Activated CD8-positive, alpha-beta memory T cell treated with anti-CD3 and anti-CD28 coated beads, Interleukin-2, amount 10 ng/mL, durations not matched to agents 7 days and 5 days (primary cell): ENCODE data around the gene DNAJC5G. TPM values are rescaled to one million over a fixed set of nuclear protein-coding genes. Genes with fewer than 3 reads are reported as not detected.
"Not testable (repeated sequence)": the region's sequence is repeated elsewhere in the genome, so short reads cannot be mapped to it uniquely, and the experiment has no call there.

Experiments
- ATAC-seq: fragments of 150-1000 bp; cut with Tn5 transposase; one replicate; pipeline ENCODE4 v1.10.0; 2021; ENCODE audit warnings: moderate library complexity
- CTCF ChIA-PET: fragments of 350-600 bp; sonication (Branson Sonifier 250); formaldehyde crosslinking; loops from one replicate; lab custom pipeline; 2021; ENCODE audit warnings: antibody characterized with exemption; lab: Charles Lee
- DNase-seq: peaks from one replicate; pipeline ENCODE4 v3.0.0-alpha.2; 2020
- H3K27ac Mint-ChIP-seq: one replicate; pipeline ENCODE4 v1.8.0; 2021; ENCODE audit warnings: mild to moderate bottlenecking, mixed read lengths
- H3K27me3 Mint-ChIP-seq: one replicate; pipeline ENCODE4 v1.8.0; 2021; ENCODE audit warnings: mixed read lengths
- H3K36me3 Mint-ChIP-seq: one replicate; pipeline ENCODE4 v1.8.0; 2021; ENCODE audit warnings: mild to moderate bottlenecking, mixed read lengths
- H3K4me1 Mint-ChIP-seq: one replicate; pipeline ENCODE4 v1.8.0; 2021; ENCODE audit warnings: mixed read lengths
- H3K4me3 Mint-ChIP-seq: one replicate; pipeline ENCODE4 v1.8.0; 2021; ENCODE audit warnings: mild to moderate bottlenecking, moderate library complexity, mixed read lengths
- H3K9me3 Mint-ChIP-seq: one replicate; pipeline ENCODE4 v1.8.0; 2022; ENCODE audit warnings: low read depth, mixed read lengths
- total RNA-seq, 2 experiments: library from RNA; stranded (reverse); gene quantifications; one replicate each; pipeline ENCODE4 v1.2.3, GENCODE V29; 2021

DNAJC5G gene
- total RNA-seq, 2 experiments from 2014 or later, result not detected

DNA sequence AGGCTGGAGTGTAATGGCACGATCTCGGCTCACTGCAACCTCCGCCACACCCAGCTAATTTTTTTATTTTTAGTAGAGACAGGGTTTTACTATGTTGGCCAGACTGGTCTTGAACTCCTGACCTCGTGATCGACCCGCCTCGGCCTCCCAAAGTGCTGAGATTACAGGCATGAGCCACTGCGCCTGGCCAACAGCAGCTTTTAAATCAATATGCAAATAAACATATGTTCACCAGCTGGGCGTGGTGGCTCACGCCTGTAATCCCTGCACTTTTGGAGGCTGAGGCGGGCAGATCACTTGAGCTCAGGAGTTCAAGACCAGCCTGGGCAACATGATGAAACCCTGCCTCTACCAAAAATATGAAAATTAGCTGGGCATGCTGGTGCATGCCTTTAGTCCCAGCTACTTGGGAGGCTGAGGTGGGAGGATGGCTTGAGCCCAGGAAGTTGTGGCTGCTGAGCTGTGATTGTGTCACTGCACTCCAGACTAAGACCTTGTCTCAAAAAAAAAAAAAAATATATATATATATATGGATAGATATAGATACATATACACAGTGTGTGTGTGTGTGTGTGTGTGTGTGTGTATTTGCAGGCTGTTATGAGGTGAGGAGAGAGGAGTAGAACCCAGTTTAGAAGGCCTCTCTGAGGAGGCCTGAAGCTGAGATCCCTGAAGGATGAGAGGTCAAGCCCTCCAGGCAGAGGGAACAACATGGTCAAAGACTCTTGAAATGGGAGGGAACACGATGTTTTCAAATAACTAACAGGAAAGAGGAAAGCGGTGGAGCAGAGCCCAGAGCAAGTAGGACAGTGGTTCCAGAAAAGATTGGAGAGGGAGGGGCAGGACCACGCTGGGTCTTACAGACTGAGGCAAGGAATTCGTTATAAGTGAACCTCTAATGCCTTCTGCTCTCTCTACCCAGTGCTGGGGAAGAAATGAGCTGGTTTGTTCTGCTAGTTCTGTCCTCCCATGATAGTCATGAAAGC is 2.4 kb upstream of the DNAJC5G start:
- not testable (repeated sequence) for ATAC-seq, H3K4me3 Mint-ChIP-seq, H3K36me3 Mint-ChIP-seq, H3K27ac Mint-ChIP-seq, H3K4me1 Mint-ChIP-seq, DNase-seq, H3K9me3 Mint-ChIP-seq
- H3K27me3 Mint-ChIP-seq, result peaks cover 26% of the 10 kb centered on the region
- CTCF ChIA-PET, result interaction anchor here (0.9 to 2.6 kb wide), 8 partner anchors 8 to 311 kb away, joined by 3 to 10 read pairs (median 4); partner anchors contain the start of genes SLC30A3 and TRIM54

DNA sequence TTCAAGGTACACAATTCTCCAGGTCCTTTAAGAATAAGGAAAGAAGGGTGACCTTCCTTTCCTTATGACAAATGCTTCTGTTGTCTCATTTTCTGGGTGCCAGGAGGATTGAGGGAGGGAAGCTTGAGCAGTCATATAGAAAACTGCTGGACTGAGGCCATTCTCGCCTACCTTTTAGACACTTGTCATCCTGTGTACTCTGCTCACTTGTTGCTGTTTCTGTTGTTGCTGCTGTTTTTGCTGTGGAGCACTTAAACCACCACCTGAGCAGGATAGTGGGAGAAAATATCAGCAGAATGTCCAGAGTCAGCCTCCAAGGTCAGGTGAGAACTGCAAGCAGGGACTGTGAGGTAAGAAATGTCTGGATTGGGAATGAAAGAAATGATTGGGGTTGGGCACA is 2.8 kb downstream of the DNAJC5G start:
- Mint-ChIP-seq H3K9me3 (no peaks in the 10 kb centered on the region), H3K4me3 (no peak overlapping the region), H3K36me3 (no peaks in the 10 kb centered on the region), H3K27ac (no peak overlapping the region), H3K27me3 (peaks cover 34% of the 10 kb centered on the region), H3K4me1 (peaks cover 13% of the 10 kb centered on the region)
- DNase-seq, result no peak
- no peak for ATAC-seq
- CTCF ChIA-PET, result interaction anchor here (0.7 to 5.6 kb wide), 7 partner anchors 13 to 316 kb away, joined by 3 to 65 read pairs (median 22); partner anchors contain the start of genes KHK and SLC30A3

DNA sequence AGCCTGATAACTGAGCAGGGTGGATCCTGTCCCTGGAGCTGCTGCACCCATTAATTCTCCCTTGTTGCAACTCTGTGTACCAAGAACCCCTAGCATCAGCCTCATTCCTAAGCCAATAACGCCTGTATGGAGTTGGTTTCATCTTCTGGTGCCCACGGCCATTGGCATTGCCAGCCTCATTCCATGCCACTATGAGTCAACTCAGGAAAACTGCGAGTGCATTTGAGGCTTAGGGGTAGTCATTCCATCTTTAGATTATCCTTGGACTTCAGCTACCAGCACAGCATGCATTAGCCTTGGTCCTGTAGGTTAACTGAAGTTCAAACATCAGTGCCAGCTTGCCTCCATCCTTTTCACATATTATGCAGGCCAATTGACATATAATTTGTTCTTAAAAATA is 5.6 kb downstream of the DNAJC5G start:
- H3K27me3 Mint-ChIP-seq, result peaks cover 48% of the 10 kb centered on the region
- H3K9me3 Mint-ChIP-seq, result no peaks in the 10 kb centered on the region
- no peaks in the 10 kb centered on the region for H3K36me3 Mint-ChIP-seq
- H3K4me3 Mint-ChIP-seq, result no peak overlapping the region
- peaks cover 10% of the 10 kb centered on the region for H3K4me1 Mint-ChIP-seq
- ATAC-seq (no peak), DNase-seq (no peak)
- no peak overlapping the region for H3K27ac Mint-ChIP-seq
- CTCF ChIA-PET, result interaction anchor here (0.6 to 6.1 kb wide), 18 partner anchors 10 to 318 kb away, joined by 3 to 74 read pairs (median 10); partner anchors contain the start of genes ABHD1, KHK, MPV17 and SLC30A3

DNA sequence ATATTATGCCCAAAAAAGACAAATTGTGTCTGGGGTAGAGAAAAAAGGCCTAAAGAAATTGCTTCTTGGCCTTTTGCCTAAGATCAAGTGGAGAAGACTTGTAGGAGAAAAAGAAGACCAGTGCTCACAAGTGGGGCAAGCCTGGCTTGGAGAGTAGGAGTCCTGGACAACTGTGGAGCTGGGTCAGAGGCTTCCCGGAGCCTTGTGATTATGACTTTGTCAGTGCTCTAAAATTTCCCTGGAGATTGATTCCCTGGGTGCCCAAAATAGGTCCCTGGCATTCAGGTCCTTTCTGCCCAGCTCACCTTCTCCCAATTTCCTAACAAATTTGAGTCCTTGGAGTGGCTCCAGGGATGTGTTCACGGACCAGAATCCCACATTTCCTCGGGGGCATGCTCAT is 6.2 kb downstream of the DNAJC5G start:
- Mint-ChIP-seq H3K27me3 (peaks cover 50% of the 10 kb centered on the region), H3K36me3 (no peaks in the 10 kb centered on the region), H3K9me3 (no peaks in the 10 kb centered on the region), H3K27ac (no peak overlapping the region), H3K4me3 (no peak overlapping the region), H3K4me1 (peaks cover 10% of the 10 kb centered on the region)
- CTCF ChIA-PET, result interaction anchor here (0.9 to 6.1 kb wide), 12 partner anchors 11 to 435 kb away, joined by 3 to 74 read pairs (median 22); partner anchors contain the start of gene SLC30A3
- ATAC-seq (no peak), DNase-seq (no peak)

DNA sequence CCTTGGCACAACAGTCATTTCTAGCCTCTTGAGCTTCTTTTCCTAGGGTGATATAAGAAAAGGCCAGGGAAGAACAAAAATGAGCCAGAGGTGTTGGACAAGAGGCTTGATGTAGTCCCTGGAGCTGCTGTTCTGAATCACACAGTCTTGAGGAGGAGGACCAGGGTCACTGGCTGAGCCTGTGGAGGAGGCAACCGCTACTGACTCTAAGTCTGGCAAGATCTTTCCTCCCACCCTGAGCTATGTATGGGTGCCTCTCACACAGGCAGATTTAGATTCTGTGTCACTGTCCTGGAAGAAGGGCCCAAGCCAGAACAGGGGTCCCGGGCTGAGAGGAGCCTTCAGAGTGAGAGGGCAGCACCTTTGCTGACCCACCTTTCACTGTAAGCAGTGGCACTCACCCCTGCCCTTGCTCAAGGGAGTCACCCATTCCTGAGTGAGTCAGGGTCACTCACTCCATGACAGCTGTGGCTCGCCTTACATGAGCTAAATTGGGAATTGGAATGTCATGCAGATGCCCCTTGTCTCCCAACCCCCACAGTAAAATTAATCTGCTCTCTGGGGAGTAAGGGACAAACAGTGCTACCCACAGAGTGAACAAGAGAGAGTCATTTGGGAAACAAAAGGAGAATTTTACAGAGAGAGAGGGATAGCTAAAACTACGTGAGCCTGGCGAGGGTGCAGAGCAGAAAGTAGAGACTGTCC is 6.8 kb downstream of the DNAJC5G start, which contains the start of gene TRIM54:
Gene TRIM54 (plus strand): TSS at position 575 of the 705 bp plus-strand sequence. CDS start 303 bp downstream, outside the sequence.
- Mint-ChIP-seq H3K9me3 (no peaks in the 10 kb centered on the region), H3K27ac (no peak within 1 kb of the TSS), H3K4me3 (no peak within 1 kb of the TSS), H3K4me1 (peaks cover 10% of the 10 kb centered on the region), H3K36me3 (no peaks in the 10 kb centered on the region), H3K27me3 (peaks cover 52% of the 10 kb centered on the region)
- DNase-seq (no peak), ATAC-seq (no peak)
- CTCF ChIA-PET, result interaction anchor here (0.7 to 6.1 kb wide), 15 partner anchors 9 to 436 kb away, joined by 3 to 74 read pairs (median 10); partner anchors contain the start of genes PREB and SLC30A3

DNA sequence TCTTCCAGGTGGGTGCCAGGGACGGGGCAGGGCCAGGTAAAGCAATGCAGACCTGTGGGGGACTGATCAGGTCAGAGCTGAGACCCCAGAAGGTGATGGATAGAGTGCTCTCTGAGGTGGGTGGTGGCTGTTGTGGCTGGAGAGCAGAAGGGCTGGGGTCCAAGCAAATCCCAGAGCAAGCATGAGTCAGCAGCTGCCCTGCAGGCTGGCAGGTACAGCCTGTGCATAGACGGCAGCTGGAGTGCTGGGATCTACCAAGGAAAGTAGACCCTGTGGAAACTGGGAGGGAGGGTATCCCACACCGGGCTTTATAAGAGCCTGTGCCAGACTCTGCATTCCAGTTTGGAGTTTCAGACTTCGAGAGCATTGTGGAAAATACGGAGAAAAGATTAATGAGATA is 7.7 kb downstream of the DNAJC5G start:
- no peak for ATAC-seq
- CTCF ChIA-PET, result interaction anchor here (0.7 to 6.1 kb wide), 9 partner anchors 9 to 321 kb away, joined by 3 to 74 read pairs (median 17); partner anchors contain the start of gene PREB
- no peaks in the 10 kb centered on the region for H3K36me3 Mint-ChIP-seq

DNA sequence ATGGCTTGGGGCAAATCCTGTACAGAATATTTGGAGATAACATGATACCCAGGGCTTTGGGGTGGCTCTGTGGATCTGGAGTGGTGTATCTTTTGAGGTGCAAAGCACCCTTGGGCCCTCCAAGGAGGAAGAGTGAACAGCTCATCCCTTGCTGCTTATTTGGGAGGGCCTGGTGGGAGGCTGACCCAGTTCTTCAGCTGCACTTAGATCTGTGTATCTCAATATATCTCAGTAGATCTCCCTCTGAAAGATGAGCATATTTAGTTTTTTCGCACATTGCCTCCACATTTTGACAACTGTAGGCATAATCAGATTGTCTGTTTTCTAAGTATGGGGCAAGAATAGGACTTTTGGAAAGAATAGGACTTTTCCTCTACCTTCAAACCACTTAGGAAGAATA is 9.8 kb downstream of the DNAJC5G start:
- DNase-seq (no peak), ATAC-seq (no peak)
- Mint-ChIP-seq H3K36me3 (no peaks in the 10 kb centered on the region), H3K27ac (no peak overlapping the region), H3K9me3 (no peaks in the 10 kb centered on the region), H3K4me3 (no peak overlapping the region), H3K27me3 (peaks cover 62% of the 10 kb centered on the region), H3K4me1 (peaks cover 4% of the 10 kb centered on the region)
- CTCF ChIA-PET, result interaction anchor here (1.3 to 6.1 kb wide), 3 partner anchors 13 to 186 kb away, joined by 3 to 74 read pairs (median 17); no protein-coding TSS in a partner anchor

More for the DNA sequence above, 7.7 kb downstream of the DNAJC5G start:
- H3K9me3 Mint-ChIP-seq, result no peaks in the 10 kb centered on the region
- no peak for DNase-seq
- H3K27ac Mint-ChIP-seq, result no peak overlapping the region
- H3K27me3 Mint-ChIP-seq, result peaks cover 50% of the 10 kb centered on the region
- H3K4me3 Mint-ChIP-seq, result no peak overlapping the region
- H3K4me1 Mint-ChIP-seq, result peaks cover 10% of the 10 kb centered on the region

DNA sequence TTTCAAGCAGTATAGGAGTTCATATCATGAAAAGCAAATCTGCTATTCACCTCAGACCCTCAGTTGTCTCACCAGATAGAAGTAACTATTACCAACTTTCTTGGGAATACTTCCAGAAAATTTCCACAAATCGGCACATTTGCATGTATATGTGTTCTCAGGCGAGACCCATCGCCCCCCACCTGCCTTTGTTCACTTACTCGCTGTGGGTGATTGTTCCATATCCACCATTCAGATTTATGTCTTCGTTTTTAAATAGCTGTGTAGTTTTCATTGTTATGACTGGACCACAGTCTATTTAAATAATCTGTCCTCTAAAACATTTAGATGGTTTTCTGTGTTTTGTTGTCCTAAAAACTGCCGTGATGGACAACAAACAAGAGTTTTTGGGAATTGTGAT is 10.2 kb downstream of the DNAJC5G start:
- CTCF ChIA-PET, result interaction anchor here (1.3 to 2.9 kb wide), 2 partner anchors 13 to 17 kb away, joined by 3 to 17 read pairs; no protein-coding TSS in a partner anchor
- no peak for DNase-seq

DNA sequence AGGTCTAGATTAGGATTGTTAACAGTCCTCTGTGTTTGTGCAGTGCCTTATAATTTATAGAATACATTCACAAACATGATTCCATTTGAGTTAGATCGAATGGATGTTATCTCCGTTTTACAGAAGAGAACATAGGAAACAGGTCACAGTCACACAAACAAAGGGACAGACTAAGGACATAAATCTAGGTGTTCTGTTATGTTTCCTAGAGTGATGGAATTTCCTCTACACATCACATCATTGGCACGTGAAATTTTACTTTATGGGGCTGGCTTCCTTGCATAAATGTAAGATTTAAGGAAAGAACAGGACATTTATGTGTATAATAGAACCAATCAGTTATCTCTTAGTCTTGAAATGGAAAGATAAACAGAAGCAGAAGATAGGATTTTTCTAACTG is 13.4 kb downstream of the DNAJC5G start:
- Mint-ChIP-seq H3K27me3 (peaks cover 65% of the 10 kb centered on the region), H3K36me3 (no peaks in the 10 kb centered on the region)
- CTCF ChIA-PET, result interaction anchor here (2.3 kb wide), 1 partner anchor 14 kb away, joined by 10 read pairs; no protein-coding TSS in a partner anchor

More for the DNA sequence above, 10.2 kb downstream of the DNAJC5G start:
- Mint-ChIP-seq H3K36me3 (no peaks in the 10 kb centered on the region), H3K27ac (no peak overlapping the region), H3K9me3 (no peaks in the 10 kb centered on the region), H3K27me3 (peaks cover 62% of the 10 kb centered on the region), H3K4me1 (peaks cover under 1% of the 10 kb centered on the region), H3K4me3 (no peak overlapping the region)
- ATAC-seq, result no peak

DNA sequence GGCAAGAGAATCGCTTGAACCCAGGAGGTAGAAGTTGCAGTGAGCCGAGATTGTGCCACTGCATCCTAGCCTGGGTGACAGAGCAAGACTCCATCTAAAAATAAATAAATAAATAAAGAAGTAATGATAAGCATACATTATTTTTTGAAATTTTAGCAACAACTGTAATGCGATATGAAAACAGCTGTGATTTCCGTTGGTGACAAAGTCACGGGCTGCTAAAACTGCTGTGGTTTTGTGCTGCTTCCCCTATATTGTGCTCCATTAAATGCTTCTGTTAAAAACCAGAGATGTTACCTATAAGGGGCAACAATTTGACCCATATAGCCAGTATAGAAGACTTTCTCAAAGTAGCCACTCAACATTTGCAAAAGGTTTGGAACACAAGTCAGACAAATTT is 15.3 kb downstream of the DNAJC5G start:
- no peak overlapping the region for H3K4me3 Mint-ChIP-seq
- H3K36me3 Mint-ChIP-seq, result no peaks in the 10 kb centered on the region
- H3K4me1 Mint-ChIP-seq, result peaks cover 2% of the 10 kb centered on the region
- H3K9me3 Mint-ChIP-seq, result no peaks in the 10 kb centered on the region
- DNase-seq, result no peak
- peaks cover 58% of the 10 kb centered on the region for H3K27me3 Mint-ChIP-seq
- CTCF ChIA-PET, result interaction anchor here (1.2 to 5.1 kb wide), 4 partner anchors 9 to 15 kb away, joined by 3 to 39 read pairs (median 20); partner anchors contain the start of gene TRIM54
- H3K27ac Mint-ChIP-seq, result no peak overlapping the region
- no peak for ATAC-seq

More for the DNA sequence above, 13.4 kb downstream of the DNAJC5G start:
- ATAC-seq (no peak), DNase-seq (no peak)
- H3K4me3 Mint-ChIP-seq, result no peak overlapping the region
- peaks cover 2% of the 10 kb centered on the region for H3K4me1 Mint-ChIP-seq
- H3K9me3 Mint-ChIP-seq, result no peaks in the 10 kb centered on the region
- H3K27ac Mint-ChIP-seq, result no peak overlapping the region

DNA sequence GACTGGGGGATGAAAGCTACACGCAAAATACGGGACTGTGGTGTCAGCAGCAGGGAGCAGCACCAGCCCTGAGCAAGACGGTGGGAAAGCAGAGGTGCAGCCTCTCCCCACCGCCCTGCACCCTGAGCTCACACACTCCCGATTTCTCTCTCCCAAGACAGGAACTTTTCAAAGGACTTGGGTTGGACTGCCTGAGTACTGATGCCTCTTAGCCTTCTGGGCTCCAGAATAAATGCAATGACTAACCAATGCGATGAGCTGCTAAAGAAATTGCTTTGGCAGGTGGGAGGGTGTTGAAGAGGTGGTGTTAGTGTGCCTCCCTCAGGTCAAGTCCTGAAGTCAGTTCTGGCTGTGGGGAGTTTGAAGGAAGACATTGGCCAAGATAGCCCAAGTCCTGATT is 16.6 kb downstream of the DNAJC5G start:
- no peak overlapping the region for H3K27ac Mint-ChIP-seq
- peaks cover 2% of the 10 kb centered on the region for H3K4me1 Mint-ChIP-seq
- peaks cover 54% of the 10 kb centered on the region for H3K27me3 Mint-ChIP-seq
- no peak for ATAC-seq
- no peak for DNase-seq
- H3K9me3 Mint-ChIP-seq, result no peaks in the 10 kb centered on the region
- CTCF ChIA-PET, result interaction anchor here (0.9 to 5.1 kb wide), 5 partner anchors 9 to 122 kb away, joined by 3 to 39 read pairs (median 6); partner anchors contain the start of gene TRIM54
- H3K4me3 Mint-ChIP-seq, result no peak overlapping the region
- no peaks in the 10 kb centered on the region for H3K36me3 Mint-ChIP-seq

DNA sequence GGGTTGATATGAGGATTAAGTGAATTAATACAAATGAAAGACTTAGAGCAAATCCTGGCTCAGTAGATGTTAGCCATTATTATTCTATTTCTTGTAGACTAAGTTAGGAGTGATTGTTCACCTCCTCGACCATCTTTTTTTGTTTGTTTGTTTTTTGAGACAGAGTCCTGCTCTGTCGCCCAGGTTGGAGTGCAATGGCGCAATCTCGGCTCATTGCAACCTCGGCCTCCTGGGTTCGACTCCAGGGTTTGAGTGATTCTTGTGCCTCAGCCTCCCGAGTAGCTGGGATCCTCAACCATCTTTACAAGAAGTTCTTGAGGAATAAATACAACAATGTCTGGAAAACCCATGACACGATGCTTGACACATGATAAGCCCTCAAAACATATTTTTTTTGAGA is 19.7 kb downstream of the DNAJC5G start:
- ATAC-seq, result no peak
- Mint-ChIP-seq H3K9me3 (no peaks in the 10 kb centered on the region), H3K4me3 (no peak overlapping the region), H3K27me3 (peaks cover 40% of the 10 kb centered on the region), H3K36me3 (no peaks in the 10 kb centered on the region), H3K4me1 (peaks cover 2% of the 10 kb centered on the region), H3K27ac (no peak overlapping the region)
- no peak for DNase-seq
- CTCF ChIA-PET, result interaction anchor here (1.6 to 5.1 kb wide), 2 partner anchors 8 to 14 kb away, joined by 6 to 35 read pairs; no protein-coding TSS in a partner anchor
